GM19240 (cell line): ENCODE data around the gene APOBEC4.

ENCODE experiments used
- DNase-seq: peaks from one replicate; pipeline ENCODE4 v3.0.0; 2011; ENCODE audit warnings: low spot score; ENCODE audit not compliant: insufficient read length

APOBEC4 gene

DNA sequence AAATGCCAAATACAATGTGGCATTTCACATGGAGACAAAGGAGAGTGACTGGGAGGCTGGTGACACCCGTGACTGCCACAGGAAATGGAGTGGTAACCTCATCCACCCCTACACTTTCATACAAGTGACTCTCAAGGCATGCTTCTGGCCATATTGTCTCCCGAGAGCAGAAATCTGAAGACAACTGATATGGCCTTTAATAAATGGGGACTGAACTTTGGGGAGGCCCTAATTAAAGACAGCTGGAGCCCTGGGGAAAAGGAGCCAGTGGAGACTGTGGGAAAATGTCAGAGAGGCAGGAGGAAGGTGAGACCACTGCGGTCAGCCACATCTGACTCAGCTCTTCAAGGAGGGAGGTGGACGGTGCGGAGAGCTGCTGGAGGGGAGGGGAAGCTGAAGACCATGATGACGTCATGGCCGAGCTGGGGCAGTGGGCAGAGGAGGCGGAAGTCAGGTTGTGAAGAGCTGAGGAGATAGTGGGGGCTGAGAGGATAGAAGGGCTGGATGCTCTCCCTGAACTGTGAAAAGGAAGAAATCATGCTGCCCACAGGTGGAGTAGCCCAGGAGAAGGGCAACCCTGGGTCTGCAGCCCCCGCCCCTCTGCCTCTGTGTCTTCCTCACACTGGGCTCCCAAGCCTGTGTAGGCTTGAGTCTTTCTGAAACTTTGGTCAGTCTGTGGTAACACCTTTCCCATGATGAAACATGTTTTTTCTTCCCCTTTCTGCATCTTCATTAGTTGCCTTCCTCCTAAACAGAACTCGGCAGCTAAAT is 48.9 kb downstream of the APOBEC4 start:
- no peak for DNase-seq

DNA sequence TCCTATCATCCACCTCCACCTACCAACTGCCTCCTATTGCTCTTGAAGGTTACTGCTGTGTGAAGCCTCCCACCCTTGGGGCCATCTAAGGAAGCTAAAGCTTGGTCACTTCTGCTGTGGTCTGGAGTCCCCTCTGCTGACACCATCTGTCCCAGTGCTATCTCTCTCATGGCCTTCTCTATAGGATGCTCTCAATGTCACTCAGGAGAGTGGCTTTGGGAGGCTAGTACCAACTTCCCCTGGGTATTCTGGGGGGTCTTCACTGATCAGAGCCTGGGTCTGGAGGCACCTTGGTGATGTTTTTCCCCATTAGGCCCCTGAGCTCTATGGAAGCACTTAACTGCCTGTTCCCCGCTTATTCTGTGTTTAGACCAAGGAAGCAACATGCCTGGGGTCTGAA is 50.6 kb downstream of the APOBEC4 start:
- DNase-seq: no peak

DNA sequence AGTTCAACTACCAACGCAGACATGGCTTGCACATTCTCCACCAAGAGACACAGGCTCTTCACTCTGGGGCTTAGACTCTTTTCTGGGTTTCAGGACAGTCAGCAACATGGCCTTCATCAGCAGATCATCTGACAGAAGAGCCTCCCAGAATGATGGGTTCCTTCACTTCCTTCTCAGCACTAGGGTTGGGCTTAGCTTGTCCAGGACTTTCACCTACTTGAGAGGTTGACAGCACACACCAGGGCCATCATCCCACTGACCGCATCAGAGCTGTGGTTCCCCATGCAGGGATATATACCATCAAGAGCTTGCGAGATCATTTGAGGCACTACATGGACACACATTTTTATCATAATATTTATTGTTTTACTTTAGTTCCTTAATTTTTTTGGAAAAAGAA is 52.5 kb downstream of the APOBEC4 start:
- DNase-seq: no peak

GRCh38 chr1:183600136-183600535 is 53.0 kb downstream of the APOBEC4 start:
- DNase-seq: no peak

GRCh38 chr1:183598386-183598785 is 54.7 kb downstream of the APOBEC4 start:
- no peak for DNase-seq

GRCh38 chr1:183597656-183598347 is 55.3 kb downstream of the APOBEC4 start:
- no peak for DNase-seq

GRCh38 chr1:183596500-183596899 is 56.6 kb downstream of the APOBEC4 start:
- DNase-seq: no peak
